Caco-2 (cell line): ENCODE measurements around the gene DLG2. TPM values are rescaled to one million over a fixed set of nuclear protein-coding genes. Genes with fewer than 3 reads are reported as not detected.
"Not testable (repeated sequence)": the region's sequence is repeated elsewhere in the genome, so short reads cannot be mapped to it uniquely, and the experiment has no call there.

Experiments
- BruUV-seq: library from RNA; stranded (reverse); fragments of 400-500 nt; replicated peaks from 2 replicates; lab custom pipeline; 2021; lab: Mats Ljungman, UMichigan
- CTCF ChIA-PET: fragments of 300-600 bp; sonication (Branson Sonifier 250); formaldehyde crosslinking; loops from one replicate; lab custom pipeline; 2022; ENCODE audit warnings: antibody characterized with exemption; lab: Charles Lee
- POLR2A ChIA-PET: fragments of 300-600 bp; sonication (Branson Sonifier 250); formaldehyde crosslinking; loops from one replicate; lab custom pipeline; 2022; ENCODE audit warnings: antibody characterized with exemption; lab: Charles Lee
- DNase-seq, 2 experiments: peaks; one replicate each; pipeline versions ENCODE4 v3.0.0 to v3.0.0-alpha.2; 2020 to 2022
- H3K27me3 ChIP-seq: replicated peaks from 2 replicates; pipeline ENCODE4 v1.6.0; 2011; ENCODE audit warnings: low read length; ENCODE audit not compliant: control insufficient read depth, insufficient read depth
- H3K36me3 ChIP-seq: 2 replicates; pipeline ENCODE4 v1.5.1; 2011; ENCODE audit warnings: low read length; ENCODE audit not compliant: control insufficient read depth, insufficient read depth
- H3K4me1 ChIP-seq: fragments of 250-450 bp; sonication (Bioruptor Pico); 2 replicates; pipeline ENCODE4 v1.5.1; 2020; ENCODE audit warnings: mild to moderate bottlenecking
- H3K4me3 ChIP-seq: 2 replicates; pipeline ENCODE4 v1.5.1; 2011; ENCODE audit warnings: low read depth, mild to moderate bottlenecking, control low read depth, low read length
- H3K9me3 ChIP-seq: fragments of 250-450 bp; sonication (Bioruptor Pico); 2 replicates; pipeline ENCODE4 v1.5.1; 2020; ENCODE audit warnings: mild to moderate bottlenecking, moderate library complexity
- H3K27ac Mint-ChIP-seq: one replicate; pipeline ENCODE4 v1.8.0; 2022; ENCODE audit warnings: mixed read lengths; ENCODE audit not compliant: unreplicated experiment
- H3K27me3 Mint-ChIP-seq: one replicate; pipeline ENCODE4 v1.8.0; 2022; ENCODE audit warnings: mixed read lengths; ENCODE audit not compliant: insufficient read depth, unreplicated experiment
- H3K36me3 Mint-ChIP-seq: one replicate; pipeline ENCODE4 v1.8.0; 2022; ENCODE audit warnings: mild to moderate bottlenecking, mixed read lengths; ENCODE audit not compliant: insufficient read depth, unreplicated experiment
- H3K4me1 Mint-ChIP-seq: one replicate; pipeline ENCODE4 v1.8.0; 2022; ENCODE audit warnings: low read depth, mixed read lengths; ENCODE audit not compliant: unreplicated experiment
- H3K4me3 Mint-ChIP-seq: one replicate; pipeline ENCODE4 v1.8.0; 2022; ENCODE audit warnings: mild to moderate bottlenecking, moderate library complexity, mixed read lengths; ENCODE audit not compliant: unreplicated experiment
- H3K9me3 Mint-ChIP-seq: one replicate; pipeline ENCODE4 v1.8.0; 2022; ENCODE audit warnings: mixed read lengths; ENCODE audit not compliant: unreplicated experiment
- intact Hi-C: fragments of 100-400 bp; cut with micrococcal nuclease; formaldehyde crosslinking; loops from one replicate; pipeline ENCODE4 v1.10.0; 2022; ENCODE audit not compliant: unreplicated experiment
- total RNA-seq: library from RNA; stranded (reverse); gene quantifications from 2 replicates; pipeline ENCODE4 v1.2.3, GENCODE V29; 2022
- TF ChIP-seq, protein P1 (sequence below), 2 experiments: fragments of 200-600 bp in 1 of 2; IDR thresholded peaks; 1 replicate in 1 of 2; 2 replicates in 1 of 2; pipeline versions ENCODE4 v1.5.1 to v1.8.0; 2011 to 2022; ENCODE audit warnings: antibody characterized with exemption in 1 of 2, control low read depth in 1 of 2, inconsistent platforms in 1 of 2, low read depth in 1 of 2, low read length in 1 of 2, mild to moderate bottlenecking in 1 of 2, moderate library complexity in 1 of 2; ENCODE audit not compliant: insufficient read depth in 1 of 2, severe bottlenecking in 1 of 2, unreplicated experiment in 1 of 2

Gene DLG2
- total RNA-seq, 1 experiment from 2014 or later: 21.6 TPM

GRCh38 chr11:85658180-85658579, 31.0 kb upstream of the DLG2 start:
- intact Hi-C loops: no loop called here
- Mint-ChIP-seq H3K27ac (no peak overlapping the region), H3K4me3 (no peak overlapping the region), H3K4me1 (peaks cover 30% of the 10 kb centered on the region), H3K9me3 (no peaks in the 10 kb centered on the region), H3K27me3 (no peaks in the 10 kb centered on the region), H3K36me3 (peaks cover 82% of the 10 kb centered on the region)
- Histone ChIP-seq H3K9me3 (no peaks in the 10 kb centered on the region), H3K4me3 (no peak overlapping the region), H3K4me1 (peaks cover 6% of the 10 kb centered on the region; the same call in 1 of the 2 replicates), H3K36me3 (peaks cover 2% of the 10 kb centered on the region; the same call in 1 of the 2 replicates), H3K27me3 (no peaks in the 10 kb centered on the region)
- TF ChIP-seq, protein P1, sequence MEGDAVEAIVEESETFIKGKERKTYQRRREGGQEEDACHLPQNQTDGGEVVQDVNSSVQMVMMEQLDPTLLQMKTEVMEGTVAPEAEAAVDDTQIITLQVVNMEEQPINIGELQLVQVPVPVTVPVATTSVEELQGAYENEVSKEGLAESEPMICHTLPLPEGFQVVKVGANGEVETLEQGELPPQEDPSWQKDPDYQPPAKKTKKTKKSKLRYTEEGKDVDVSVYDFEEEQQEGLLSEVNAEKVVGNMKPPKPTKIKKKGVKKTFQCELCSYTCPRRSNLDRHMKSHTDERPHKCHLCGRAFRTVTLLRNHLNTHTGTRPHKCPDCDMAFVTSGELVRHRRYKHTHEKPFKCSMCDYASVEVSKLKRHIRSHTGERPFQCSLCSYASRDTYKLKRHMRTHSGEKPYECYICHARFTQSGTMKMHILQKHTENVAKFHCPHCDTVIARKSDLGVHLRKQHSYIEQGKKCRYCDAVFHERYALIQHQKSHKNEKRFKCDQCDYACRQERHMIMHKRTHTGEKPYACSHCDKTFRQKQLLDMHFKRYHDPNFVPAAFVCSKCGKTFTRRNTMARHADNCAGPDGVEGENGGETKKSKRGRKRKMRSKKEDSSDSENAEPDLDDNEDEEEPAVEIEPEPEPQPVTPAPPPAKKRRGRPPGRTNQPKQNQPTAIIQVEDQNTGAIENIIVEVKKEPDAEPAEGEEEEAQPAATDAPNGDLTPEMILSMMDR (IDR thresholded peaks at IDR 0.05; ENCODE audit: insufficient read depth in 1 of 2, low read depth in 1 of 2, low read length in 1 of 2, severe bottlenecking in 1 of 2, unreplicated experiment in 1 of 2): no peak
- no TSS peak for BruUV-seq
- CTCF ChIA-PET: no interaction called here
- POLR2A ChIA-PET: no interaction called here
- DNase-seq: no peak

DNA sequence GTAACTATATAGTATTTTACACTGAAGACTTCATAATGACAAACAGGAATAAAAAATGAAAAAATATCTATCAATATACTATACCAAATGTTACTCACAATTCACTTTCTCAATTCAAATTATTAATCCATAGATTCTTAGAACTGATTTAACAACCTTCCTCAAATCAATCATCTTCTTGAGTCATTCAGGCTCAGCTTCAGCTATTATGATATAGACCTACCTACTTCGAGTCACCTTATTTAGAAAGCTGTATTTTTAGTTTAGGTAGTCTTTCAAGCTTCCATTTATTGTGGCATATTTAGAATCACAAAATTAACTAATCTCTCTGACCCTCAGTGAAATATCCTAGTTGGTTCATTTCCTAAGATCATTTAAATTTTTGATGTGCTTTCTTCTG, 29.6 kb upstream of the DLG2 start:
- ChIA-PET POLR2A (no interaction called here), CTCF (no interaction called here)
- Histone ChIP-seq H3K4me3 (no peak overlapping the region), H3K27me3 (no peaks in the 10 kb centered on the region), H3K9me3 (no peaks in the 10 kb centered on the region), H3K4me1 (peaks cover 9% of the 10 kb centered on the region; the same call in 1 of the 2 replicates), H3K36me3 (peaks cover 2% of the 10 kb centered on the region; the same call in 1 of the 2 replicates)
- no peaks in the 10 kb centered on the region for H3K27me3 Mint-ChIP-seq
- H3K4me1 Mint-ChIP-seq: peaks cover 35% of the 10 kb centered on the region
- no peaks in the 10 kb centered on the region for H3K9me3 Mint-ChIP-seq
- intact Hi-C loops: no loop called here
- TF ChIP-seq, protein P1 (IDR thresholded peaks at IDR 0.05; ENCODE audit: insufficient read depth in 1 of 2, low read depth in 1 of 2, low read length in 1 of 2, severe bottlenecking in 1 of 2, unreplicated experiment in 1 of 2): no peak
- no peak for DNase-seq
- H3K36me3 Mint-ChIP-seq: peaks cover 74% of the 10 kb centered on the region
- BruUV-seq: no TSS peak
- H3K27ac Mint-ChIP-seq: no peak overlapping the region
- H3K4me3 Mint-ChIP-seq: no peak overlapping the region

DNA sequence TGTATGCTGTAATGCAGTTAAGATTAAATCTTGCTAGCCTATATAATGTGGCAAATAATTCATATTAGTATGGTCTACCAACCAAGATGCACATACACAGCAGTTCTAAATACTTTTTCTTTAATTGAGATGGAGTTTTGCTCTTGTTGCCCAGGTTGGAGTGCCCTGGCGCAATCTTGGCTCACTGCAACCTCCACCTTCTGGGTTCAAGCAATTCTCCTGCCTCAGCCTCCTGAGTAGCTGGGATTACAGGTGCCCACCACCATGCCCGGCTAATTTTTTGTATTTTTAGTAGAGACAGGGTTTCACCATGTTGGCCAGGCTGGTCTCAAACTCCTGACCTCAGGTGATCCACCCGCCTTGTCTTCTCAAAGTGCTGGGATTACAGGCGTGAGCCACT, 27.2 kb upstream of the DLG2 start:
- DNase-seq, H3K9me3 ChIP-seq, H3K27me3 ChIP-seq, H3K36me3 ChIP-seq, H3K9me3 Mint-ChIP-seq, H3K27me3 Mint-ChIP-seq, BruUV-seq, intact Hi-C loops, H3K27ac Mint-ChIP-seq, H3K4me3 ChIP-seq, H3K4me3 Mint-ChIP-seq: not testable (repeated sequence)
- ChIA-PET POLR2A (interaction anchor here (0.6 kb wide), 2 partner anchors 9 to 10 kb away, joined by 3 to 4 read pairs; no protein-coding TSS in a partner anchor), CTCF (interaction anchor here (0.5 kb wide), 1 partner anchor 38 kb away, joined by 3 read pairs; no protein-coding TSS in a partner anchor)
- peaks cover 21% of the 10 kb centered on the region for H3K4me1 ChIP-seq
- H3K4me1 Mint-ChIP-seq: peaks cover 26% of the 10 kb centered on the region
- H3K36me3 Mint-ChIP-seq: peaks cover 54% of the 10 kb centered on the region
